ENCODE measurements around the gene CHPT1. TPM values are rescaled to one million over a fixed set of nuclear protein-coding genes. Genes with fewer than 3 reads are reported as not detected.

Gene CHPT1
- total RNA-seq, 1 donor, result 24.6 TPM

DNA sequence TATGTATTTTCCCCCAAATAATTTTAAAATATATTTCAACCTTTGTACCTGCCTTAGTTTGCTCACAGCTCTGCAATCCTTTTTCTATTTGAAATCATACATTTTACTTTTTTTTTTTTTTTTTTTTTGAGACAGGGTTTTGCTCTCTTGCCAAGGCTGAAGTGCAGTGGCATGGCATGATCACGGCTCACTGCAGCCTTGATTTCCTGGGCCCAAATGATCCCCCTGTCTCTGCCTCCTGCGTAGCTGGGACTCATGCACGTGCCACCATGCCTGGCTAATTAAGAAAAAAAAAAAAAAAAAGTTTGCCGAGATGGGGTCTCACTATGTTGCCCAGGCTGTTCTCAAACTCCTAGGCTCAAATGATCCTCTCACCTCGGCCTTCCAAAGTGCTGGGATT lies 43.1 kb downstream of the CHPT1 start:
- no peak for DNase-seq (ENCODE audit: insufficient read length, low spot score, missing footprints)
- Histone ChIP-seq H3K79me2 (ENCODE audit: insufficient read depth, low read length) (no peaks in the 10 kb centered on the region), H3K4me1 (ENCODE audit: insufficient read depth, low read length) (no peaks in the 10 kb centered on the region), H3K9me3 (ENCODE audit: low read depth, low read length) (no peaks in the 10 kb centered on the region), H3K4me2 (ENCODE audit: insufficient read depth, low read length) (no peak overlapping the region), H3K4me3 (ENCODE audit: insufficient read depth, low read length) (no peak overlapping the region), H3K36me3 (ENCODE audit: insufficient read depth, low read length) (peaks cover 15% of the 10 kb centered on the region), H3K27ac (ENCODE audit: low read depth, low read length) (no peak overlapping the region), H2AFZ (ENCODE audit: low read length) (no peak overlapping the region), H3K27me3 (ENCODE audit: insufficient read depth, low read length) (no peaks in the 10 kb centered on the region), H4K20me1 (ENCODE audit: insufficient read depth, low read length) (no peaks in the 10 kb centered on the region)
- TF ChIP-seq CTCF (IDR thresholded peaks at IDR 0.05; ENCODE audit: extremely low read depth, low read depth, low read length), result no peak

DNA sequence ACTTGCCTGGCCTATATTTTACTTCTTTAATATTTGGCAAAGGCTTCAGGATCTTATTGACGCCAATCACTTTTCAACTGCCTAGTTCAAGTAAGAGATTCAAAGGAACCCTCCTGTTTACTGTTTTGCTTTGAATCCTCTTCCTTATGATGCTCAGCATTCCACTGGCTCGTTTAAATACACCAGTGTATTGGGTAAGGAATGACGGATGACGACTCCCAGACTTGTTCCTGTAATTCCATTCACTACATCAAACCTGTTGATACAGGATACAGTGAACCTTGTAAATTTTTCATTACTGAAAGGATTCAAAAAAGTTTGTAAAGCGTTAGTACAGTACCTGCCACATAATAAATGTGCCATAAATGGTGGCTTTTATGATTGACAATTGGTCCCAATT lies 43.5 kb downstream of the CHPT1 start:
- Histone ChIP-seq H3K27me3 (ENCODE audit: insufficient read depth, low read length) (no peaks in the 10 kb centered on the region), H2AFZ (ENCODE audit: low read length) (no peak overlapping the region), H3K4me3 (ENCODE audit: insufficient read depth, low read length) (no peak overlapping the region), H3K4me1 (ENCODE audit: insufficient read depth, low read length) (no peaks in the 10 kb centered on the region), H3K36me3 (ENCODE audit: insufficient read depth, low read length) (peaks cover 15% of the 10 kb centered on the region), H3K4me2 (ENCODE audit: insufficient read depth, low read length) (no peak overlapping the region), H4K20me1 (ENCODE audit: insufficient read depth, low read length) (no peaks in the 10 kb centered on the region), H3K27ac (ENCODE audit: low read depth, low read length) (no peak overlapping the region), H3K9me3 (ENCODE audit: low read depth, low read length) (no peaks in the 10 kb centered on the region), H3K79me2 (ENCODE audit: insufficient read depth, low read length) (no peaks in the 10 kb centered on the region)
- DNase-seq (ENCODE audit: insufficient read length, low spot score, missing footprints), result no peak
- TF ChIP-seq CTCF (IDR thresholded peaks at IDR 0.05; ENCODE audit: extremely low read depth, low read depth, low read length), result no peak

- Histone ChIP-seq H3K4me1 (ENCODE audit: insufficient read depth, low read length) (no peaks in the 10 kb centered on the region), H3K36me3 (ENCODE audit: insufficient read depth, low read length) (peaks cover 20% of the 10 kb centered on the region), H3K9me3 (ENCODE audit: low read depth, low read length) (no peaks in the 10 kb centered on the region), H2AFZ (ENCODE audit: low read length) (no peak overlapping the region), H4K20me1 (ENCODE audit: insufficient read depth, low read length) (no peaks in the 10 kb centered on the region), H3K4me3 (ENCODE audit: insufficient read depth, low read length) (no peak overlapping the region), H3K79me2 (ENCODE audit: insufficient read depth, low read length) (no peaks in the 10 kb centered on the region), H3K27ac (ENCODE audit: low read depth, low read length) (no peak overlapping the region), H3K27me3 (ENCODE audit: insufficient read depth, low read length) (no peaks in the 10 kb centered on the region), H3K4me2 (ENCODE audit: insufficient read depth, low read length) (no peak overlapping the region)
- no peak for TF ChIP-seq CTCF (IDR thresholded peaks at IDR 0.05; ENCODE audit: extremely low read depth, low read depth, low read length)
- DNase-seq (ENCODE audit: insufficient read length, low spot score, missing footprints), result peak; percentile 74
Observed at GRCh38 chr12:101743242-101743641, 45.8 kb downstream of the CHPT1 start.

GRCh38 chr12:101743724-101744472 lies 46.5 kb downstream of the CHPT1 start:
- Histone ChIP-seq H3K79me2 (ENCODE audit: insufficient read depth, low read length) (no peaks in the 10 kb centered on the region), H3K36me3 (ENCODE audit: insufficient read depth, low read length) (peaks cover 25% of the 10 kb centered on the region), H3K4me2 (ENCODE audit: insufficient read depth, low read length) (no peak overlapping the region), H2AFZ (ENCODE audit: low read length) (no peak overlapping the region), H3K9me3 (ENCODE audit: low read depth, low read length) (no peaks in the 10 kb centered on the region), H3K27me3 (ENCODE audit: insufficient read depth, low read length) (no peaks in the 10 kb centered on the region), H4K20me1 (ENCODE audit: insufficient read depth, low read length) (no peaks in the 10 kb centered on the region), H3K27ac (ENCODE audit: low read depth, low read length) (no peak overlapping the region), H3K4me1 (ENCODE audit: insufficient read depth, low read length) (no peaks in the 10 kb centered on the region), H3K4me3 (ENCODE audit: insufficient read depth, low read length) (no peak overlapping the region)
- no peak for TF ChIP-seq CTCF (IDR thresholded peaks at IDR 0.05; ENCODE audit: extremely low read depth, low read depth, low read length)
- DNase-seq (ENCODE audit: insufficient read length, low spot score, missing footprints), result no peak

Measured in osteoblast (primary cell).